K562 treated with DMSO at 1 percent for 24 hours (cell line): ENCODE results near the gene SLC25A27. TPM values are rescaled to one million over a fixed set of nuclear protein-coding genes. Genes with fewer than 3 reads are reported as not detected.

ENCODE experiments used
- total RNA-seq: library from RNA; unstranded; fragments of 300-600 nt; gene quantifications from 2 replicates; pipeline ENCODE4 v1.2.3, GENCODE V29; 2022; ENCODE audit warnings: low read depth; ENCODE audit not compliant: insufficient read depth

The SLC25A27 gene
- total RNA-seq, result not detected in 2 replicates

GRCh38 chr6:46652603-46653438 lies at the start of gene SLC25A27, which contains the start of gene CYP39A1:
TSS of gene SLC25A27 (plus strand) at chr6:46652975. CDS start at chr6:46653193, 218 bp downstream.
TSS of gene CYP39A1 (minus strand) at chr6:46652818. CDS start at chr6:46652582, 236 bp downstream.

GRCh38 chr6:46687619-46688097 lies 34.9 kb downstream of the SLC25A27 start, which contains the start of gene TDRD6:
TSS of gene TDRD6 (plus strand) at chr6:46687885. CDS start at chr6:46688129, 244 bp downstream.

Other genes starting within 250 kb of the SLC25A27 start
- gene RCAN2, start 161.5 kb upstream of the SLC25A27 start, total RNA-seq, result 0.12 TPM in 1 of 2 replicates, not detected in the other
- gene CYP39A1, start 157 bp upstream of the SLC25A27 start, total RNA-seq, result not detected in 2 replicates
- gene TDRD6, start 34.9 kb downstream of the SLC25A27 start, total RNA-seq, result 0.34 and 0.52 TPM in 2 replicates
- gene PLA2G7, start 82.4 kb downstream of the SLC25A27 start, total RNA-seq, result not detected in 2 replicates
- gene ANKRD66, start 94.0 kb downstream of the SLC25A27 start, total RNA-seq, result not detected in 2 replicates
- gene MEP1A, start 140.4 kb downstream of the SLC25A27 start, total RNA-seq, result 0.08 TPM in 1 of 2 replicates, not detected in the other